MG63 (cell line): ENCODE data around the gene TMEM141. TPM values are rescaled to one million over a fixed set of nuclear protein-coding genes. Genes with fewer than 3 reads are reported as not detected.

ENCODE experiments used
- DNase-seq: peaks from one replicate; pipeline ENCODE4 v3.0.0-alpha.2; 2020
- H3K27me3 ChIP-seq: fragments of 250-450 bp; sonication (Bioruptor Pico); 2 replicates; pipeline ENCODE4 v1.5.1; 2020; ENCODE audit warnings: mild to moderate bottlenecking, moderate library complexity
- H3K36me3 ChIP-seq: fragments of 250-450 bp; sonication (Bioruptor Pico); 2 replicates; pipeline ENCODE4 v1.5.1; 2020; ENCODE audit warnings: mild to moderate bottlenecking, moderate library complexity
- H3K4me3 ChIP-seq: fragments of 250-450 bp; sonication (Bioruptor Pico); 2 replicates; pipeline ENCODE4 v1.5.1; 2020; ENCODE audit warnings: mild to moderate bottlenecking, moderate library complexity
- H3K9me3 ChIP-seq: fragments of 250-450 bp; sonication (Bioruptor Pico); 2 replicates; pipeline ENCODE4 v1.5.1; 2020; ENCODE audit warnings: mild to moderate bottlenecking, moderate library complexity
- total RNA-seq: library from RNA; depleted of rRNA; stranded (reverse); fragments of >200 nt; shearing (Covaris generic); gene quantifications from 2 replicates; pipeline ENCODE4 v1.2.3, GENCODE V29; 2014; ENCODE audit warnings: low replicate concordance; rRNA removed

The TMEM141 gene
- total RNA-seq: 53.9 and 57.5 TPM in 2 replicates

DNA sequence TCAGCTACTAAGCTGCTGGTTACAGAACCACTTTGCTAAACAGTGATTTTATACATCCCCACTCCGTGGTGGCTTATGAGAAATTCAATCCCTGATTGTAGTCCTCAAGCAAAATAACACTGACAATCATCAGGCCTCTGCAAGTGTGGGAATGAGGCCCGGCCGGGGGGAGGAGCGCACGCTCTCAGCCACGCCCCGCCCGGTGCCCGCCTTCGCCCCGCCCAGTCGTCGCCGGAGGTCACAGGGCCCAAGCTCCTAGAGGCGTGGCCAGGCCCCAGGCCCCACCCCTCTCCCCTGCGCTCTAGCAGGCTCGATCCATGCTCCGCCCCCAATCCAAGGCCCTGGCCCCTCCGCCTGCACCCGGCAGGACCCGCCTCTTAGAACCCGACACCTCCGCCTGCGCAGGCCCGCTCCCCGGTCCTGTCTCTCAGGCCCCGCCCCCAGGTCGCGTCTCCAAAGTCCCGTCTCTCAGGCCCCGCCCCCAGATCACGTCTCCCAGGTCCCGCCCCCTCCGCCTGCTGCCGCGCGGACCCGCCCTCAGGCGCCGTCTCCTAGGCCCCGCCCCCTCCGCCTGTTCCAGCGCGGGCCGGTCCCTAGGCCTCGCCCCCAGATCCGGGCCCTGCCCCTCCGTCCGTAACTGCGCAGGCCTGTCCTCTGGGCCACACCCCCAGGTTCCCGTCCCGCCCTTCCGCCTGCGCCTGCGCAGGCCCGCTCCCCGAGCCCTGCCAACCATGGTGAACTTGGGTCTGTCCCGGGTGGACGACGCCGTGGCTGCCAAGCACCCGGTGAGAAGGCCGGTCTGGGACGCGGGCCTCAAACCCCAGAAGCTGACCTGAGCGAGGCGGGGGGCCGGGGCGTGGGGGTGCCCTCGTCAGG, at the start of gene TMEM141:
TMEM141 (plus strand) TSS at position 705 of the 876 bp plus-strand sequence; CDS start at position 732, 27 bp downstream.
- Histone ChIP-seq H3K4me3 (peak within 1 kb of the TSS; percentile 81), H3K27me3 (peaks cover under 1% of the 10 kb centered on the region; the same call in 1 of the 2 replicates), H3K9me3 (no peaks in the 10 kb centered on the region), H3K36me3 (peaks cover 3% of the 10 kb centered on the region)
- peak; percentile 99 for DNase-seq

DNA sequence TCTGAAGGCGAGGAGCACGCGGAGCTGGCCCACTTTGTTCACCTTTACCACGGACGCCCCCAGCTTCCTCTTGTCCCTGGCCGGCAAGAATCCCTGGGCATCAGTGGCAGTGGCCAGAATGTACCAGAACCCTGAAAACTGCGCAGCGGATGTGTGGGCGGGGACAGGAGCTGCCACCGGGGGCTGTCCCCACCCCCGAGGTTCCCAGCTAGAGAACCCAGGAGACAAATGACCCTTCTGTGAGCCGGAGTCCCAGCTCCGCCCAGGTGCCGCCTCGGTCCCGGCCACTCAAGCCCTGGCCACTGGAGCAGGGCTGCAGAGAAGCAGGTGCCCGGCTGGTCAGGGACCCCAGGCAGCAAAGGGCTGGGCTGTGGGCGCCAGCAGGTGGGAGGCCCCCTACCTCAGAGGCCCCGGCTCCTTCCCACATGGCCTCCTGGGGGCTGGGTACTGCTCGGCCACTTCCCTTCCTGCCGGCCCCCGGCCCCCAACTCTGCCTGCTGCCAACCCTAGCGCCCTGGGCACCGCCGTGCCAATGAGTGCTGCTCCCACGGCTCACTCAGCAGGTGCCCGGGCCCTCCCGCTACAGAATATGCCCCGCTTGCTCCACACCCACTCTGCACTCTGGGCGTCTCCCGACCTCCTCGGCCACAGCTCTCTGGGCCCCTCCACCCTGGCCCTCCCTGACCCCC, 49.1 kb upstream of the TMEM141 start:
- Histone ChIP-seq H3K9me3 (no peaks in the 10 kb centered on the region), H3K36me3 (no peaks in the 10 kb centered on the region), H3K27me3 (no peaks in the 10 kb centered on the region), H3K4me3 (no peak overlapping the region)
- no peak for DNase-seq

DNA sequence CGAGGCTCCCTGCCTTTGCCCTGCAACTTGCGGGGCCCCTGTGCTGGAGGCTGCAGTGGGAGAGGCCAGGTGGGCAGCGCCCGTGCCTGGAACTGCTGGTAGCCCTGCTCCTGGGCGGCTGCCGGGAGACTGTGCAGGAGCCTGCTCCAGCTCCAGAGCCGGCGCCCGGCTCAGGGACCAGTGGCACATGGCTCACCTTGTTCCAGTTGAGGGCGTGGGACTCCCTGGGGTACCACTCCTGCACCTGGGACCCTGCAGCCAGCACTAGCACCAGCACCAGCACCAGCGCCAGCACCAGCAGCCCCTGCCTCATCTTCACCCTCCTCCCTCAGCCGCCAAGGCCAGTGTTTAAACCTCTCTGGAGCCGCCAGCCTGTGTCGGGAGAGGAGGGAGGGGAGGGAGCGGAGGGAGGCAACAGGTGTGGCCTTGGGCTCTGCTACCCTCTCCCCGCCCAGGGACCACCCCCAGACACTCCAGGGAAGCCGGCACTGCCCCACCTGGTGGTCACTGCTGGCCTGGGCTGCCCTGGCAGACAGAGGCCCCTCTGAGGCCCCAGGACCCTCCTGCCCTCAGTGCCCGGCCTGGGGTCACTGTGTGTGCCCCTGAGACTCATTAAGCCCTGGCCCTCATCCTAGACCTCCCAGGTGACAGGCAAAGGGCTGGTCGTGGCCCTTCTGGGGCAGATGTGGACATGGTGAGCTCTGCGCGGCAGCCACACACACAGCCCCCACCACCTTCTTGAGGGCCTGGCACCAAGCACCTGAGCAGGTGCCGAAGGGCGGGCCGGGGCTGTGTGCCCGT, 48.4 kb upstream of the TMEM141 start, which contains the start of gene LCN10:
LCN10 (minus strand) TSS at position 350 of the 801 bp plus-strand sequence; CDS start at position 313, 37 bp downstream.
- DNase-seq: no peak
- Histone ChIP-seq H3K9me3 (no peaks in the 10 kb centered on the region), H3K4me3 (no peak within 1 kb of the TSS), H3K27me3 (no peaks in the 10 kb centered on the region), H3K36me3 (no peaks in the 10 kb centered on the region)

DNA sequence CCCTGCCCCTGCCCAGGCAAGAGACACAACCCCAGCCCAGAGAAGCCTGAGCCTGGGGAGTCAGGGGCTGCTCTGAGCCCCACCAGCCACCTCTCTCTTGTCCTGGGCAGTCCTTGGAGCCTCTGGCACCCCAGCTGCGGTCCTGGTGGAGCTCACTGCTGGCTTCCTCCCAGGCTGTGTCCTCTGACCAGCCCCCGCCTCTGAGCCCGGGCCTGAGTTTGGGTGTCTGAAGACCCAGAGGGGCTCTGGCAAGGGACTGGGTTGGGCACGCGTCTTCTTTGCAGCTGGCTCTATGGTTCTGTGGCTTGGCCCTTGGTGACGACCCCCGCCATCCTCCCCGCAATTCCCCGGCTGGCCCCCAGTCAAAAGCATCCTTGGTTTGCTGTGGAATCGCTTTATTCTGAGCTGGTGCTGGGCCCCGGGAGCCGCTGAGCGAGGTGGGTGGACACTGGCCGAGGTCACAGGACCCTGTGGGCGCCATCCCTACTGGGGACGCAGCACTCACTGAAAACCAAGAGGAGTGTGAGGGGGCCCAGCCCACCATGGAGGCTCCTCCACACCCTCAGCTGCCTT, 47.4 kb upstream of the TMEM141 start:
- Histone ChIP-seq H3K9me3 (no peaks in the 10 kb centered on the region), H3K27me3 (no peaks in the 10 kb centered on the region)
- DNase-seq: no peak

DNA sequence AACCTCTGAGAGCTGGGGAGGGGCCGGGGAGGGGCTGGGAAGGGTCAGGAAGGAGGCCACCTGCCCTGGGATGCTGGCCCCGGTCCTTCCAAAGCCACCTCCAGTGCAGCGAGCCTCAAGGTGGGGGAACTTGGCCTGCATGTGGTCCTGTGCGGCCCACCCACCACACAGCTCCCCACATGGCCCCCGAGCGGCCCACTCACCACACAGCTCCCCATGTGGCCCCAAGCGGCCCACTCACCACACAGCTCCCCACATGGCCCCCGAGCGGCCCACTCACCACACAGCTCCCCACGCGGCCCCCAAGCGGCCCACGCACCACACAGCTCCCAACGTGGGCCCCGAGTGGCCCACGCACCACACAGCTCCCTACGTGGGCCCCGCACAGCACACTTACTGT, 46.4 kb upstream of the TMEM141 start:
- no peak overlapping the region for H3K4me3 ChIP-seq
- H3K27me3 ChIP-seq: no peaks in the 10 kb centered on the region
- H3K9me3 ChIP-seq: no peaks in the 10 kb centered on the region
- no peak for DNase-seq
- H3K36me3 ChIP-seq: no peaks in the 10 kb centered on the region

More for the DNA sequence above, 47.4 kb upstream of the TMEM141 start:
- Histone ChIP-seq H3K4me3 (no peak overlapping the region), H3K36me3 (no peaks in the 10 kb centered on the region)

DNA sequence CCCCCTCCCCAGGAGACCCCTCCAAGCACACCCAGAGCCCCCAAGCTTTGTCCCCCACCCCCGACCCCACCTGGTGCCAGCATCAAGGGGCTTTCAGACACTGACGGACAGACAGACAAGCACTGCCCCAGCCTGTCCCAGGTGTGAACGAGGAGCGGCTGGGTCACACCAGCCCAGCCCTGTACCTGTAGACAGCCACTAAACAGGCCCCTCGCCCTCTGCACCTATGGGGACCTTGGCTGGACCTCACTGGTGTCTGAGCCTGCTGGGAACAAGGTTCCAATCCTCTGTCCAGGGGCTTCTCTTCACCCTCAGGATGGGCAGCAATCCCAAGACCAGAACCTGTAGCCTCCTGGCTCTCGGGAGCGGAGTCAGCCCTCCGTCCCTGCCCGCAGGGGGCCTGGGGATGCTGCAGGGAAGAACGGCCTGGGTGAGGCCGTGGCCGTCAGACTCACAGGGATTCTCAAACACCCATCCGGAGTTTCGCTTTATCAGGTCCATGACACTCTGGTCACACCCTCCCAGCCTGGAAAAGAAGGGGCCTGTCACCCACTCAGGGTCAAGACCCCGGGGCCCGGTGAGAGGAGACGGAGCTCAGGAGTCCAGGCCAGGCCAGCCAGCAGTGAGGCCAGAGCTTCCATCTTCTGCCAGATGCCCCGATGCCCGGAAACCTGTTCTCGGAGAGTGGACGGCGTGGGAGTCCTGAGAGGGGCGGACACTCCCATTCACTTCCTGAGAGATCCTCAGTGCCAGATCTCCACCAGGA, 45.6 kb upstream of the TMEM141 start:
- no peak for DNase-seq
- Histone ChIP-seq H3K27me3 (no peaks in the 10 kb centered on the region), H3K4me3 (no peak overlapping the region), H3K36me3 (no peaks in the 10 kb centered on the region), H3K9me3 (no peaks in the 10 kb centered on the region)

DNA sequence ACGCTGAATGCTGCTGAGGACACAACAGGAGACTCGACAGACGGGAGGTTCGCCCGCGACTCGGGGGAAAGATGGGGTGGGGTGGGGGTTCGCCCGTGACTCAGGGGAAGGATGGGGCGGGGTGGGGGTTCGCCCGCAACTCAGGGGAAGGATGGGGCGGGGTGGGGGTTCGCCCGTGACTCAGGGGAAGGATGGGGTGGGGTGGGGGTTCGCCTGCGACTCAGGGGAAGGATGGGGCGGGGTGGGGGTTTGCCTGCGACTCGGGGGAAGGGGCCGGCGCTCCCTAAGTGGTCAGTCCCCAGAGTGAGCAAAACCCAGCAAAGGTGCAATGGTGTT, 45.0 kb upstream of the TMEM141 start:
- Histone ChIP-seq H3K4me3 (no peak overlapping the region), H3K36me3 (no peaks in the 10 kb centered on the region), H3K27me3 (no peaks in the 10 kb centered on the region), H3K9me3 (no peaks in the 10 kb centered on the region)
- no peak for DNase-seq

DNA sequence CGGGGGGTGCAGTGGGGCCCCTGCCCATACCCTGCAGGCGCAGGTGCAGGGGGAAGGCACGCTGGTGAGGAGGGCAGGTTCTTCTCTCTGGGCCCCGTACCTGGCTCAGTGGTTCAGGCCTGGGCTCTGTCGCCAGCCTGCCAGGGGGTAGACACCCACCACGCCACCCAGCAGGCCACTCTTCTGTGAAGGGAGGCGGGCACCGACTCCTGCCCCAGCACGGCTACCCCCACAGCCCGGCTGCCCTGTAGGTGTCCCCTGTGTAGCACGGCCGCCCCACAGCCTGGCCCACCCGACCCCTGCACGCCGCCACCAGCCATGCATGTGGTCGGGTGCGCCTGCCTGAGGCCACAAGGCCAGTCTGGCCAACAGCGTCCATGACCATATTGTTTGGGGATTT, 44.5 kb upstream of the TMEM141 start:
- Histone ChIP-seq H3K27me3 (no peaks in the 10 kb centered on the region), H3K4me3 (no peak overlapping the region), H3K9me3 (0 out of 2 replicates have a peak, but pooled peaks cover under 1% of the 10 kb centered on the region), H3K36me3 (no peaks in the 10 kb centered on the region)
- DNase-seq: no peak

DNA sequence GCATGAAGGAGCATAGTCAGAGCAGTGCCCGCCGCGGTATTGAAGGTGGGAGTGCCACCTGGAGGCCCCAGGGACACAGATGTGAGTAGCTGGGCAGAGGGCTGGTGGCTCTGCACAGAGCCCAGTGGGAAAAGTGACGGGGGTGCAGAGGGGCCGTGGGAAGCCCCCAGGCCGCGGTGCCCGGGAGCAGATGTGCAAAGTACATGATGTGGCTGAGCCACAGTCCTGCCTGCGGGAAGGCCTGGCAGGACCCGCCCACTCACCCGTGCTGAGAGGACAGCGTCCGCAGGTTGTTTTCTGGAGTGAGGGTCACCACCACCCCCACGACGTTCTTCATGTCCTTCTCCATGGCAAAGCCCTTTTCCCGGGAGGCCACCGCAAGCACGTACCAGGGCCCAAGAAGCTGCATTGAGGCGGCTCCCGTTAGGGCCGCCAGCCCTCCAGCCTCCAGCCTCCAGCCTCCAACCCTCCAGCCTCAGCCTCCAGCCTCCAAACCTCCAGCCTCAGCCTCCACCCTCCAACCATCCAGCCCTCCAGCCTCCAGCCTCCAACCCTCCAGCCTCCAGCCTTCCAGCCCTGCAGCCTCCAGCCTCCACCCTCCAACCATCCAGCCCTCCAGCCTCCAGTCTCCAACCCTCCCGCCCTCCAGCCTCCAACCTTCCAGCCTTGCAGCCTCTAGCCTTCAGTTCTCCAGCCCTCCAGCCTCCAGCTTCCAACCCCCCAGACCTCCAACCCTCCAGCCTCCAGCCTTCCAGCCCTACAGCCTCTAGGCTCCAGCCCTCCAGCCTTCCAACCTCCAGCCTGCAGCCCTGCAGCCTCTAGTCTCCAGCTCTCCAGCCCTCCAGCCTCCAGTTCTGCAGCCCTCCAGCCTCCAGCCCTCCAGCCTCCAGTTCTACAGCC, 43.7 kb upstream of the TMEM141 start:
- H3K4me3 ChIP-seq: no peak overlapping the region
- H3K27me3 ChIP-seq: no peaks in the 10 kb centered on the region
- no peaks in the 10 kb centered on the region for H3K36me3 ChIP-seq
- H3K9me3 ChIP-seq: 0 out of 2 replicates have a peak, but pooled peaks cover 3% of the 10 kb centered on the region
- DNase-seq: no peak

DNA sequence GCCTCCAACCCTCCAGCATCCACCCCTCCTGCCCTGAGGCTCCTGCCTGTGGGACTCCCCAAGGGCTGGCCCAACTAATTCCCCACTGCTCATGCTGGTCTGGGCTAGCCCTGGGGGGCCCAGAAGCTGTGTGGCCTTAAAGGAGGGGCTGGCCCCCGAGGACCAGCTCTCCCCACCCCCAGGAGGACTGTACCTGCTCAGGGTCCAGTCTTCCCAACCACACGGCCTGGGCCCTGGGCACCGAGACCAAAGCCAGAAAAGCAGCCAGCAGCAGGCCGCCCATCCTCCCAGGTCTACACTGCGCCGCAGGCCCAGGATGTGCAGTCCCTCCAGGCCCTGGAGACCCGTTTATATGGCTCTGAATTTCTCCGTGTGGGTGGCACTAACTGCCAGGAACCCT, 42.9 kb upstream of the TMEM141 start, which contains the start of gene LCN6:
LCN6 (minus strand) TSS at position 325 of the 400 bp plus-strand sequence; CDS start at position 283, 42 bp downstream.
- Histone ChIP-seq H3K36me3 (no peaks in the 10 kb centered on the region), H3K27me3 (no peaks in the 10 kb centered on the region), H3K4me3 (no peak within 1 kb of the TSS), H3K9me3 (0 out of 2 replicates have a peak, but pooled peaks cover 3% of the 10 kb centered on the region)
- no peak for DNase-seq

DNA sequence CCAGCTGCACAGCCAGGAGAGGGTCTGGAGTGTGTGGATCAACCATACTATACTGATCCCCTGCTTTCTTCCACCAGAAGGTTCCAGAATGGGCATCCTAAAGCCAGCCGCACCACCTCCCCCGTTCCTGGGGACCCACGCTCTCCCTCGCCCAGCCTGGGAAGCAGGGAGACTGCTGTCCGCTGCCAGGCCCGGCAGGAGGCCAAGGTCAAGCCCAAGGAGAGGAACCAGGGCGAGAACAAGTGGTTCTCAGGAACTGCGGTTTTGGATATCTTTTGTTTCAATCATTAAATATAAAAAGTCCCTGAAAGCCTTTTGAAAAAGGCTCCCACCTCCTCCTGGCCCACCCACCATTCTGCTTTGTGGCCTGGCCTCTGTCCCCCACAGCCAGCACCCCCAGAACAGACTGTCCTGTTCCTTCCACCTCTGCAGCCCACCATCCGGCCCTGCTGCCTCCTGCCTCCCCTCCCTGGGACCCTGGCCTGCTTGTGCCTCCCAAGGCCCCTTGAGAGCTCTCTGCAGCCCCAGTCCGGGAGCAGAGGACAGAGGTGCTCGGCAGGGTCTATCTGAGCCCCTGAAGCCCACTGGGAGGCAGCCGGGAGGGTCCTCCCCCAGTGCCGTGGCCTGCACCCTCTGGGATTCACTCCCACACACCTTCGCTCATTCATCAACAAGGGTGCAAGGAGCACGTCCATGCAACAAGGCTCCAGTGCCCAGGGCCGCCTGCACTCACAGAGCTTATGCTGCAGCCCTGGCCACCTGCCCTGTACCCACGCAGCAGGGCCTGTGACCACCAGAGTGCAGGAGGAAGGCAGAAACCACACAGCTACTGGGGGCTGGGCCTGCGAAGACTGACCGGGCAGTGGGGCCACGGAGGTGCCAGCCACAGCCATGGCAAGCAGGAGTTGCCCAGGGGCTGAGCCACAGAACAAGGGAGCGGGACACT, 42.2 kb upstream of the TMEM141 start:
- no peak overlapping the region for H3K4me3 ChIP-seq
- no peak for DNase-seq
- 0 out of 2 replicates have a peak, but pooled peaks cover 3% of the 10 kb centered on the region for H3K9me3 ChIP-seq
- H3K27me3 ChIP-seq: no peaks in the 10 kb centered on the region
- no peaks in the 10 kb centered on the region for H3K36me3 ChIP-seq

DNA sequence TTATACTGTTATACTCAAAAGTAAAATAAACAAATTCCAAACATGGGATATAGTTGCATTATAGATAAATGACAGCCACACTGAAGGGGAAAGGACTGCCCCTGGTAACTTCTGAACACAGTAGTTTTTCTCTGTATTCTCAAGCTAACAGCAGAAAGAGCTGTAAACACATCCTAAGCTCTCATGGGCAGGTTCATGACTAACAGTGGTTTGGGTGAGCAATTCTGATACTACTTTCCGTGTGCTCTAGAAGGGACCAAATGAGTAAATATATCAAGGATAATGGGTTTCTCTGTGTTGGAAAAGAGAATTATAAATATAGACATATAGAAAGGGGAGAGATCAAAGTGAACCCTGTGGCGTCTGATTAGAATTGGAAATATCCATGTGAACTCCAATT, 40.6 kb upstream of the TMEM141 start:
- DNase-seq: no peak
- H3K36me3 ChIP-seq: no peaks in the 10 kb centered on the region
- no peak overlapping the region for H3K4me3 ChIP-seq
- H3K27me3 ChIP-seq: no peaks in the 10 kb centered on the region
- H3K9me3 ChIP-seq: 0 out of 2 replicates have a peak, but pooled peaks cover 3% of the 10 kb centered on the region

DNA sequence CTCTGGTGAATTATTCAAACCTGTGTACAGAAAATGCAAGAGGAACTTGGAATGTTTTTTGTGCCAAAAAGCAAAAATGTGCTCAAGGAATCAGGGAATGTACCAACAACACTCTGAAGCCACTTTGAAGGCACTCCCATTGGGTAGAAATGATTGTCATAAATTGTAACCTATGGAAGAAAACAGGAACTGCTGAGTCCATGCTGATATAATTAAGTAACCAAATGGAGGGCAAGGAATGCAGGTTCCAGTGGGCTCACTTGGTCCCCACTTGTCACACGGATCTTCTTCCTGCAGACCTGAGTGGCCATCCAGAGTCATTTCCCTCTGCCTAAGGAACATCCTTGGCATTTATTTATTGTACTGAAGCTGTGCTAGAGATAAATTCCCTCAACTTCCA, 39.9 kb upstream of the TMEM141 start:
- DNase-seq: no peak
- no peaks in the 10 kb centered on the region for H3K27me3 ChIP-seq
- H3K36me3 ChIP-seq: no peaks in the 10 kb centered on the region
- H3K4me3 ChIP-seq: no peak overlapping the region
- H3K9me3 ChIP-seq: 0 out of 2 replicates have a peak, but pooled peaks cover 3% of the 10 kb centered on the region

DNA sequence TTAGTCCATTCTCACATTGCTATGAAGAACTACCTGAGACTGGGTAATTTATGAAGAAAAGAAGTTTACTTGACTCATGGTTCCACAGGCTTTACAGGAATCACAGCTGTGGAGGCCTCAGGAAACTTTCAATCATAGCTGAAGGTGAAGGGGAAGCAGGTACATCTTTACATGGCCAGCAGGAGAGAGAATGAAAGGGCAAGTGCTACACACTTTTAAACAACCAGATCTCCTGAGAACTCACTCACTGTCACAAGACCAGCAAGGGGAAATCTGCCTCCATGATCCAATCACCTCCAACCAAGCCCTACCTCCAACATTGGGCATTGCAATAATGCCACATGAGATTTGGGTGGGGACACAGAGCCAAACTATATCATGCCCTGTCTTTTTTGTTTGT, 39.3 kb upstream of the TMEM141 start:
- H3K36me3 ChIP-seq: no peaks in the 10 kb centered on the region
- DNase-seq: no peak
- H3K27me3 ChIP-seq: no peaks in the 10 kb centered on the region
- no peak overlapping the region for H3K4me3 ChIP-seq
- H3K9me3 ChIP-seq: 0 out of 2 replicates have a peak, but pooled peaks cover 3% of the 10 kb centered on the region
